Measurements from ENCODE around the gene WNK2.

Gene WNK2

GRCh38 chr9:93268551-93269314 is 84.8 kb downstream of the WNK2 start:
- DNase-seq: no peak

GRCh38 chr9:93270976-93271375 is 87.0 kb downstream of the WNK2 start:
- DNase-seq: no peak

- DNase-seq: no peak
Measured at GRCh38 chr9:93276973-93277372, 93.0 kb downstream of the WNK2 start.

GRCh38 chr9:93278144-93278543 is 94.2 kb downstream of the WNK2 start:
- no peak for DNase-seq

GRCh38 chr9:93280661-93281259 is 96.8 kb downstream of the WNK2 start:
- DNase-seq: no peak

DNA sequence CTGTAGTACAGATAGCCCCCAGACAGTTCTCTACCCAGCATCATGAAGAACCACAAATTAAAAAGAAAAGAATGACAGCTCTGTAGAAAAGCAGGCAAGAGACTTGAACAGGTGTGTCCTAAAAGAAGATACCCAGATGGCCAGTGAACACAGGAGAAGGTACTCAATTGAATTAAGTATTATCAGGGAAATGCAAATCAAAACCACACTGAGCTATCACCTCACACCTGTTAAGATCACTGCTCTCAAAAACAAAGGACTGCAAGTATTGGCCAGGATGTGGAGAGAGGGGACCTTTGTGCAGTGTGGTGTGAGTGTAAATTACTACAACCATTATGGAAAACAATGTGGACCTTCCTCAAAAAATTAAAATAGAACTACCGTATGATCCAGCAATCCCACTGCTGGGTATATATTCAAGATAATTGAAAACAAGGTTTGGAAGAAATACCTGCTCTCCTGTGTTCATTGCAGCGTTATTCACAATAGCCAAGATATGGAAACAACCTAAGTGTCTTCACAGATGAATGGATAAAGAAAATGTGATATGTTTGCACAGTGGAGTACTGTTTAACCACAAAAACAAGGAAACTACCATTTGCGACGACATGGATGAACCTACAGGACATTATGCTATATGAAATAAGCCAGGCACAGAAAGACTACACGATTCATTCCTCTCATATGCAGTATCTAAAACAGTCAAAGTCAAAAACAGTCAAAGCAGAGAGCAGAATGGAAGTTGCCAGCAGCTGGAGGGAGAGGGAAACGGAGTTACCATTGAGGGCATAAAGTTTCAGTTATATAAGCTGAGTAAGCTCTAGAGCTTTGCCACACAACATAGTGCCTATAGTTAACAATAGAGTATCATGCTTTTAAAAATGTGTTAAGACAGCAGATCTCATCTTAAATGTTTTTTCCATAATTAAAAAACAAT is 102.6 kb downstream of the WNK2 start:
- no peak for DNase-seq

GRCh38 chr9:93287189-93287552 is 103.2 kb downstream of the WNK2 start:
- no peak for DNase-seq

GRCh38 chr9:93287593-93287992 is 103.7 kb downstream of the WNK2 start:
- no peak for DNase-seq

- peak; percentile 9 for DNase-seq
Measured at GRCh38 chr9:93288341-93288740, 104.4 kb downstream of the WNK2 start.

- DNase-seq: no peak
Measured at GRCh38 chr9:93288891-93289883, 105.2 kb downstream of the WNK2 start.

DNA sequence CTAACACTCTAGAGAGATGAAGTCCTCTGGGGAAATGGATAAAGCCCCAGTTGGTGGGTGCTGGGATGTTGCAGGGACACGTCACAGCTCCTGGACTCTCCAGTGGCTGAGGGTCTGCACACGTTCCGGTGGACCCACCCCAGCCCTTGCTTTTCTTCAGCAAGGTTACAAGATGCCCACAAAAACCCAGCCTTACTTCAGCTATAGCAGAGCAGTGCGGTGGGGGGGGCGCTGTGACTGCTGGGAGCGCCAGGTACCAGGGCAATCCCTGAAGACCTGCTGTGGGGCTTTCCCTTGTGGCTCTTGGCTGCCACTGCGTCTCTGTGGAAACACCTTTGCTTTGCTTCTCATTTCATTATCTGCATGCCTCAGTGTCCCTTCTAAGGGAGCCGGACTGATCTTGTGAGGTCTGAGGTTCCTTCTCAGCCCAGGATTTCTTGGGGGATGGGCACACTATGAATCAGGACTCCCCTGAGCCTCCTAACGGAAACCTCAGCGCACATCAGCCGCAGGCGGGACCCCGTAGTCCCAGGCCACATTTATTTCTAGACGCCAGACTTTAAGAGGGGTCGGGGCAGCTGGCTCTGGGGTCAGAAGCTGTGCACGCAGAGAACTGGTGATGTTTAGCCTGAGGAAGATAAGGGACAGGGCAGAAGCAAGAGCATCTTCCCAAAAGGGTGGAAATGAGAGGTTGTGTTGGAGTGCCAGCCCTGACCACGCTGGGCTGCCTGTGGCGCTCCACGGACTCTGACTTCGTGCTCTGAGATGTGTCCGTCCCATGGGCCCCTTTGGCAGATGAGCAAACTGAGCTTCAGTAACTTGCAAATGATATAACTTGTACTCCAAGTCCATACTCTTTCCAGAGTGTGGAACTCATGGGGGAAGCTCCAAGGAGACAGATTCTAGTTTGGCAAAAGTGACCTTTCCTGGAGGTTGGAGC is 106.8 kb downstream of the WNK2 start:
- DNase-seq: no peak

GRCh38 chr9:93291536-93292287 is 107.8 kb downstream of the WNK2 start:
- no peak for DNase-seq

GRCh38 chr9:93292288-93292615 is 108.3 kb downstream of the WNK2 start:
- no peak for DNase-seq

DNA sequence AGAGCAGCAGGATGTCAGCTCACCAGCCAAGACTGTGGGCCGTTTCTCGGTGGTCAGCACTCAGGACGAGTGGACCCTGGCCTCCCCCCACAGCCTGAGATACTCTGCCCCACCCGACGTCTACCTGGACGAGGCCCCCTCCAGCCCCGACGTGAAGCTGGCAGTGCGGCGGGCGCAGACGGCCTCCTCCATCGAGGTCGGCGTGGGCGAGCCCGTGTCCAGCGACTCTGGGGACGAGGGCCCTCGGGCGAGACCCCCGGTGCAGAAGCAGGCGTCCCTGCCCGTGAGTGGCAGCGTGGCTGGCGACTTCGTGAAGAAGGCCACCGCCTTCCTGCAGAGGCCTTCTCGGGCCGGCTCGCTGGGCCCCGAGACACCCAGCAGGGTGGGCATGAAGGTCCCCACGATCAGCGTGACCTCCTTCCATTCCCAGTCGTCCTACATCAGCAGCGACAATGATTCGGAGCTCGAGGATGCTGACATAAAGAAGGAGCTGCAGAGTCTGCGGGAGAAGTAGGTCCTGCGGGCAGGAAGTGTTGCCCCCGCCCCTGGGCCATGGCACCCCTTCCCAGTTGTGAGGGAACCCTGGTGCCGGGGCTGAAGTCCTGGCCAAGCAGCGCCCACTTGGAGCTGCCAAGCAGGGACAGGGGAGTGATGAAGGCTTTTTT is 108.9 kb downstream of the WNK2 start:
- DNase-seq: no peak

DNA sequence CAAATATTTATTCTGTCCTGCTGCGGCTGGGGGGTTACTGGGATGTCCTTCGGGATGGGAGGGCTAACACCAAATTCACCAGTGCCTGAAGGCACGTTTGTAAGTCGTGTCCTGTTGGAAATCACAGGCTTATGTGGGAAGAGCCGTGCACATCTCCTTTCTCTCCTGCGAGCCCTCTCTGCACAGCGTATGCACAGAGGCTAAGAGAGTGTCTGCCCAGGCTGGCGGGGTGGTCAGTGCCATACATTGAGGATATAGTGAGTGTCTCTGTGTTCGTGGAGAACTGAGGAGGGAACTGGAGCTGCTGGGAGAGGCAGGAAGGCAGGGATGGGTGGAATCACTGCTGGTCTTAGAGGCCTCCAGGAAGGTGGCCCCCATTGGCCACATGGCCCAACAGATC is 110.1 kb downstream of the WNK2 start:
- DNase-seq: no peak

- DNase-seq: no peak
Measured at GRCh38 chr9:93295031-93295430, 111.1 kb downstream of the WNK2 start.

DNA sequence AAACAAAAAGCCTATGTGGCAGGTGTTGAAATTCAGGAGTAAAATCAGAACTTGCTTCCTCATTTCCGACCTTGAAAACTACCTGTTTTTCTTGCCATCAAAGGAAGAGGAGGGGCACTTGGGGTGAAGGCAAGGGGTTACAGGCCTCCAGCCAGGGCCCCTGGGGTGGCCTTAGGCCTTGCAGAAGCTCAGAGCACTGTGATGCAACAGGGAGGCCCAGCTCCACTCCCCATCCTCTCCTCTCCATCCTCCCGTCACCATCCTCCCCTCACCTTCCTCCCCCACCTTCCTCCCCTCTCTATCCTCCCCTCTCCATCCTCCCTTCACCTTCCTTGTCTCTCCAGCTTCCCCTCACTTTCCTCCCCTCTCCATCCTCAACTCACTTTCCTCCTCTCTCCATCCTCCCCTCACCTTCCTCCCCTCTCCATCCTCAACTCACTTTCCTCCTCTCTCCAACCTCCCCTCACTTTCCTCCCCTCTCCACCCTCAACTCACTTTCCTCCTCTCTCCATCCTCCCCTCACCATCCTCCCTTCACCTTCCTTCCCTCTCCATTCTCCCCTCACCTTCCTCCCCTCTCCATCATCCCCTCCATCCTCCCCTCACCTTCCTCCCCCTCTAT is 111.6 kb downstream of the WNK2 start:
- DNase-seq: no peak

DNA sequence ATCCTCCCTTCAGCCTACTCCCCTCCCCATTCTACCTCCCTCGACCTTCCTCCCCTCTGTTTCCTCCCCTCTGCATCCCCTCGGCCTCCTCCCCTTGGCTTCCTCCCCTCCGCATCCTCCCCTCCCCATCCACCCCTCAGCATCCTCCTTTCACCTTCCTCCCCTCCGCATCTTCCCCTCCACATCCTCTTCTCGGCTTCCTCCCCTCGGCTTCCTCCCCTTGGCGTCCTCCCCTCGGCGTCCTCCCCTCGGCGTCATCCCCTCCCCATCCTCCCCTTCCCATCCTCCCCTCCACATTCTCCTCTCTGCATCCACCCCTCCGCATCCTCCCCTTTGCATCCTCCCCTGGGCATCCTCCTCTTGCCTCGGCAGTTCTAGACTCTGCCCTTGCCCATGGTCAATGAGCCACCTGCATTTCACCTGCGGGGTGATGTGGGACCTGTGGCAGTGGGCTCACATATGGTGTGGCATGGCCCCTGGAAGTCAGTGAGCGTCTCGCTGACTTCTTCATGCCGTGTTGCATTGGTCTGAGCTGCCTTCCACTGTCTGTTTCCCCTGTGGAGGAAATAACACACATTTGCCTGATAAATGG is 113.0 kb downstream of the WNK2 start:
- DNase-seq: no peak

All from hematopoietic multipotent progenitor cell treated with erythropoietin and hydrocortisone succinate and interleukin-3 and kit ligand, for 6 days (in vitro differentiated cells).